ENCODE data around the gene KCNMB2. TPM values are rescaled to one million over a fixed set of nuclear protein-coding genes. Genes with fewer than 3 reads are reported as not detected.
A peak's percentile ranks its signal among the peaks of the same experiment; 100 is the strongest.

Gene KCNMB2
- total and polyA plus RNA-seq, 2 donors (not counting 1 experiment from before 2014, with no cell fraction given), result 0.17 TPM; not detected in 1

- TF ChIP-seq CTCF (conservative IDR thresholded peaks at IDR 0.05 in 1 of 2, IDR thresholded peaks at IDR 0.05 in 1 of 2; ENCODE audit: low read depth in 1 of 2, low read length in 2 of 2) (no peak), EZH2 (IDR thresholded peaks at IDR 0.05; ENCODE audit: low read length, missing control alignments) (no peak)
- Histone ChIP-seq H3K36me3 (ENCODE audit: control insufficient read depth, insufficient read depth, low read length) (no peaks in the 10 kb centered on the region), H2AFZ (ENCODE audit: low read length) (no peak overlapping the region), H3K4me3 (replicated peaks in 1 of 4; ENCODE audit: control extremely low read depth in 1 of 4, insufficient read depth in 1 of 4, low read depth in 3 of 4, low read length in 4 of 4) (no peak overlapping the region), H3K27me3 (ENCODE audit: control insufficient read depth, insufficient read depth, low read length) (no peaks in the 10 kb centered on the region), H3K4me1 (ENCODE audit: control insufficient read depth, extremely low read depth, insufficient read depth, low read length) (no peaks in the 10 kb centered on the region), H3K9ac (ENCODE audit: insufficient read depth, low read length) (no peak overlapping the region), H3K4me2 (ENCODE audit: extremely low read depth, insufficient read depth, low read length) (no peak overlapping the region), H3K9me3 (ENCODE audit: control insufficient read depth, insufficient read depth, low read depth, low read length) (no peaks in the 10 kb centered on the region), H3K79me2 (ENCODE audit: control insufficient read depth, insufficient read depth, low read length) (no peaks in the 10 kb centered on the region), H4K20me1 (ENCODE audit: control insufficient read depth, extremely low read depth, insufficient read depth, low read length) (no peaks in the 10 kb centered on the region), H3K27ac (ENCODE audit: insufficient read depth, low read length) (no peak overlapping the region)
- DNase-seq (ENCODE audit: low read depth in 2 of 2), result no peak
These were observed 286.5 kb downstream of the KCNMB2 start for GRCh38 chr3:178822722-178823121.

- Histone ChIP-seq H3K27ac (ENCODE audit: insufficient read depth, low read length) (no peak overlapping the region), H3K4me3 (replicated peaks in 1 of 4; ENCODE audit: control extremely low read depth in 1 of 4, insufficient read depth in 1 of 4, low read depth in 3 of 4, low read length in 4 of 4) (no peak overlapping the region), H3K36me3 (ENCODE audit: control insufficient read depth, insufficient read depth, low read length) (no peaks in the 10 kb centered on the region), H4K20me1 (ENCODE audit: control insufficient read depth, extremely low read depth, insufficient read depth, low read length) (no peaks in the 10 kb centered on the region), H3K27me3 (ENCODE audit: control insufficient read depth, insufficient read depth, low read length) (no peaks in the 10 kb centered on the region), H3K4me2 (ENCODE audit: extremely low read depth, insufficient read depth, low read length) (no peak overlapping the region), H3K4me1 (ENCODE audit: control insufficient read depth, extremely low read depth, insufficient read depth, low read length) (no peaks in the 10 kb centered on the region), H3K79me2 (ENCODE audit: control insufficient read depth, insufficient read depth, low read length) (no peaks in the 10 kb centered on the region), H3K9me3 (ENCODE audit: control insufficient read depth, insufficient read depth, low read depth, low read length) (no peaks in the 10 kb centered on the region), H3K9ac (ENCODE audit: insufficient read depth, low read length) (no peak overlapping the region), H2AFZ (ENCODE audit: low read length) (no peak overlapping the region)
- DNase-seq (ENCODE audit: low read depth in 2 of 2), result peak in 1 of 2 donors; percentile 9
- no peak for TF ChIP-seq EZH2 (IDR thresholded peaks at IDR 0.05; ENCODE audit: low read length, missing control alignments)
- no peak for TF ChIP-seq CTCF (conservative IDR thresholded peaks at IDR 0.05 in 1 of 2, IDR thresholded peaks at IDR 0.05 in 1 of 2; ENCODE audit: low read depth in 1 of 2, low read length in 2 of 2)
These were observed 286.9 kb downstream of the KCNMB2 start for GRCh38 chr3:178823150-178823549.

- Histone ChIP-seq H3K4me1 (ENCODE audit: control insufficient read depth, extremely low read depth, insufficient read depth, low read length) (no peaks in the 10 kb centered on the region), H3K9ac (ENCODE audit: insufficient read depth, low read length) (no peak overlapping the region), H3K79me2 (ENCODE audit: control insufficient read depth, insufficient read depth, low read length) (no peaks in the 10 kb centered on the region), H3K4me3 (replicated peaks in 1 of 4; ENCODE audit: control extremely low read depth in 1 of 4, insufficient read depth in 1 of 4, low read depth in 3 of 4, low read length in 4 of 4) (no peak overlapping the region), H3K27me3 (ENCODE audit: control insufficient read depth, insufficient read depth, low read length) (no peaks in the 10 kb centered on the region), H3K4me2 (ENCODE audit: extremely low read depth, insufficient read depth, low read length) (peak overlapping the region; percentile 29), H2AFZ (ENCODE audit: low read length) (peak overlapping the region; percentile 54), H4K20me1 (ENCODE audit: control insufficient read depth, extremely low read depth, insufficient read depth, low read length) (no peaks in the 10 kb centered on the region), H3K9me3 (ENCODE audit: control insufficient read depth, insufficient read depth, low read depth, low read length) (no peaks in the 10 kb centered on the region), H3K36me3 (ENCODE audit: control insufficient read depth, insufficient read depth, low read length) (no peaks in the 10 kb centered on the region), H3K27ac (ENCODE audit: insufficient read depth, low read length) (no peak overlapping the region)
- peak in 1 of 2 donors; percentile 51 for DNase-seq (ENCODE audit: low read depth in 2 of 2)
- TF ChIP-seq EZH2 (IDR thresholded peaks at IDR 0.05; ENCODE audit: low read length, missing control alignments), result no peak
- TF ChIP-seq CTCF (conservative IDR thresholded peaks at IDR 0.05 in 1 of 2, IDR thresholded peaks at IDR 0.05 in 1 of 2; ENCODE audit: low read depth in 1 of 2, low read length in 2 of 2), result no peak
These were observed 287.5 kb downstream of the KCNMB2 start for GRCh38 chr3:178823591-178824246.

All from fibroblast of lung (primary cell).